Activated B cell treated with CpG ODN at 0.5 μM for 24 hours (primary cell): Measurements from ENCODE around the gene PLCB4. TPM values are rescaled to one million over a fixed set of nuclear protein-coding genes. Genes with fewer than 3 reads are reported as not detected.
"Not testable (repeated sequence)": the region's sequence is repeated elsewhere in the genome, so short reads cannot be mapped to it uniquely, and the experiment has no call there.

Source experiments
- ATAC-seq: fragments of 200-7000 bp; cut with Tn5 transposase; one replicate; pipeline ENCODE4 v1.10.0; 2021; ENCODE audit warnings: low read depth, mild to moderate bottlenecking, moderate library complexity
- CTCF ChIA-PET: fragments of 350-600 bp; sonication (Branson Sonifier 250); formaldehyde crosslinking; loops from one replicate; lab custom pipeline; 2021; ENCODE audit warnings: antibody characterized with exemption; lab: Charles Lee
- POLR2A ChIA-PET: fragments of 350-600 bp; sonication (Branson Sonifier 250); formaldehyde crosslinking; loops from one replicate; lab custom pipeline; 2021; ENCODE audit warnings: antibody characterized with exemption; lab: Charles Lee
- DNase-seq: peaks from one replicate; pipeline ENCODE4 v3.0.0; 2022
- H3K27ac Mint-ChIP-seq: one replicate; pipeline ENCODE4 v1.8.0; 2020; ENCODE audit warnings: mixed read lengths
- H3K27me3 Mint-ChIP-seq: one replicate; pipeline ENCODE4 v1.8.0; 2021; ENCODE audit warnings: mixed read lengths
- H3K36me3 Mint-ChIP-seq: one replicate; pipeline ENCODE4 v1.8.0; 2021; ENCODE audit warnings: low read depth, mixed read lengths
- H3K4me1 Mint-ChIP-seq: one replicate; pipeline ENCODE4 v1.8.0; 2021; ENCODE audit warnings: mixed read lengths
- H3K4me3 Mint-ChIP-seq: one replicate; pipeline ENCODE4 v1.8.0; 2020; ENCODE audit warnings: mild to moderate bottlenecking, mixed read lengths
- H3K9me3 Mint-ChIP-seq: one replicate; pipeline ENCODE4 v1.8.0; 2020; ENCODE audit warnings: mixed read lengths
- intact Hi-C: fragments of 100-400 bp; cut with micrococcal nuclease; formaldehyde crosslinking; loops from one replicate; pipeline ENCODE4 v1.15.1; 2024
- total RNA-seq: library from RNA; stranded (reverse); gene quantifications from 2 replicates; pipeline ENCODE4 v1.2.3, GENCODE V29; 2022
- TF ChIP-seq, protein P1 (sequence below): fragments of 200-600 bp; IDR thresholded peaks from one replicate; pipeline ENCODE4 v1.8.0; 2022; ENCODE audit warnings: antibody characterized with exemption, mild to moderate bottlenecking

Gene PLCB4
- total RNA-seq, 1 donor from 2014 or later = not detected

DNA sequence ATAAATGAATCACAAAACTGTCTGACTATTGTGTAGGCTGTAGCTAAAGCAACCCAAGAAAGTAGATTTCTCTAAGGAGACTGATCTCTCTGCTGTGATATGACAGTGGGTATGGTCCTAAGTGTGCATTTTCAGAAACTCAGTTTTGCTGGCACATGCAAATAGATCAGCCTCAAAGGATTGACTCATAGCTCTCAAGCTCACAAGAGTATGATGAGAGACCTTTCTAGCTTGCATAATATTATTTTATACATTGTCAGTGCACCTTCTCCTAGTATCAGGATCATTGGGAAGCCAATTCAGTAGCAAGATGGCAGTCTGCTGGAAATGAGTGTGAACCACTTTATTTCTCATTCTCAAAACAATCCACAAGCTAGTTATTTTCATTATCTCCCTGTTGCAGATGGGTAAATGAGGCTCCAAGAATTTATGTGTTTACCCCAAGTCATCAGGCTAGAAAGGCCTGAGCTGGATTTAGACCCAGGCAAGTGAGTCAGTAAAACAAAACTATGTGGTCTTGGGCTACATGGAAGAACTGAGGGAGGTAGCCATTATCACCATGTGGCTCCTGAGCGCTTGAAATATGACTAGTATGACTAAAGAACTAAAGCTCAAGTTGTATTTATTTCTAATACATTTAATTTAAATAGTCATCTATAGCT lies 27.9 kb upstream of the PLCB4 start:
- Mint-ChIP-seq H3K4me3 (no peak overlapping the region), H3K9me3 (no peaks in the 10 kb centered on the region), H3K4me1 (no peaks in the 10 kb centered on the region), H3K27ac (no peak overlapping the region), H3K36me3 (no peaks in the 10 kb centered on the region), H3K27me3 (no peaks in the 10 kb centered on the region)
- ChIA-PET CTCF (no interaction called here), POLR2A (no interaction called here)
- ATAC-seq (no peak), DNase-seq (no peak)
- TF ChIP-seq, protein P1, sequence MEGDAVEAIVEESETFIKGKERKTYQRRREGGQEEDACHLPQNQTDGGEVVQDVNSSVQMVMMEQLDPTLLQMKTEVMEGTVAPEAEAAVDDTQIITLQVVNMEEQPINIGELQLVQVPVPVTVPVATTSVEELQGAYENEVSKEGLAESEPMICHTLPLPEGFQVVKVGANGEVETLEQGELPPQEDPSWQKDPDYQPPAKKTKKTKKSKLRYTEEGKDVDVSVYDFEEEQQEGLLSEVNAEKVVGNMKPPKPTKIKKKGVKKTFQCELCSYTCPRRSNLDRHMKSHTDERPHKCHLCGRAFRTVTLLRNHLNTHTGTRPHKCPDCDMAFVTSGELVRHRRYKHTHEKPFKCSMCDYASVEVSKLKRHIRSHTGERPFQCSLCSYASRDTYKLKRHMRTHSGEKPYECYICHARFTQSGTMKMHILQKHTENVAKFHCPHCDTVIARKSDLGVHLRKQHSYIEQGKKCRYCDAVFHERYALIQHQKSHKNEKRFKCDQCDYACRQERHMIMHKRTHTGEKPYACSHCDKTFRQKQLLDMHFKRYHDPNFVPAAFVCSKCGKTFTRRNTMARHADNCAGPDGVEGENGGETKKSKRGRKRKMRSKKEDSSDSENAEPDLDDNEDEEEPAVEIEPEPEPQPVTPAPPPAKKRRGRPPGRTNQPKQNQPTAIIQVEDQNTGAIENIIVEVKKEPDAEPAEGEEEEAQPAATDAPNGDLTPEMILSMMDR = no peak
- intact Hi-C loops = no loop called here

DNA sequence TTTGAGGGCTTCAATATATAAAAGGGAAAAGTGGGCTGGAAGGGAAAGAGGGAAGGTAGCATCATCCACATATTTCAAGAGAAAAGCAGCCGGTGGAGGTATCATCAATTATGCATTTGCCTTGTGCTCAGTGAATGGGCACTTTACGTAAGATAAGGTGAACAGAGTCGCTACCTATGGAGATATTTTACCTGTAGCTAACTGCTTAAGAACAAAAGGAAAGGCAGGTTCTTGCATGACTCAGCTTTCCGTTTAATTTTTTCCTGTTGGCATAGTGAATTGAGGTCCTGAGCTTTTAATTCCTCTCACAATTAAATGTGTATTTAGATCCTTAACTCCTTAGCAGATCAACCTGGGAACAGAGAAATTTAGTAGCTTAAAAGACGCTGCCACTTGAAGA lies 25.5 kb upstream of the PLCB4 start:
- H3K27me3 Mint-ChIP-seq = no peaks in the 10 kb centered on the region
- H3K4me1 Mint-ChIP-seq = no peaks in the 10 kb centered on the region
- DNase-seq (no peak), ATAC-seq (no peak)
- ChIA-PET POLR2A (no interaction called here), CTCF (no interaction called here)
- H3K27ac Mint-ChIP-seq = no peak overlapping the region
- TF ChIP-seq, protein P1 = no peak
- no peaks in the 10 kb centered on the region for H3K36me3 Mint-ChIP-seq
- intact Hi-C loops = no loop called here
- H3K4me3 Mint-ChIP-seq = no peak overlapping the region
- no peaks in the 10 kb centered on the region for H3K9me3 Mint-ChIP-seq

DNA sequence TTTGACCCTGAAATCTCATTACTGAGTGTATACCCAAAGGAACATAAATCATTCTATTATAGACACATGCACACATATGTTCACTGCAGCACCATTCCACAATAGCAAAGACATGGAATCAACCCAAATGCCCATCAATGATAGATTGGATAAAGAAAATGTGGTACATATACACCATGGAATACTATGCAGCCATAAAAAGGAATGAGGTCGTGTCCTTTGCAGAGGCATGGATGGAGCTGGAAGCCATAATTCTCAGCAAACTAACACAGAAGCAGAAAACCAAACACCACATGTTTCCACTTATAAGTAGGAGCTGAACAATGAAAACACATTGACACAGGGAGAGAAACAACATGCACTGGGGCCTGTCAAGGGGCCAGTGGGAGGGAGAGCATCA lies 21.0 kb upstream of the PLCB4 start:
- H3K4me3 Mint-ChIP-seq, H3K27ac Mint-ChIP-seq, POLR2A ChIA-PET, ATAC-seq, DNase-seq, H3K36me3 Mint-ChIP-seq, H3K4me1 Mint-ChIP-seq, CTCF ChIA-PET, H3K27me3 Mint-ChIP-seq, intact Hi-C loops, H3K9me3 Mint-ChIP-seq: not testable (repeated sequence)

DNA sequence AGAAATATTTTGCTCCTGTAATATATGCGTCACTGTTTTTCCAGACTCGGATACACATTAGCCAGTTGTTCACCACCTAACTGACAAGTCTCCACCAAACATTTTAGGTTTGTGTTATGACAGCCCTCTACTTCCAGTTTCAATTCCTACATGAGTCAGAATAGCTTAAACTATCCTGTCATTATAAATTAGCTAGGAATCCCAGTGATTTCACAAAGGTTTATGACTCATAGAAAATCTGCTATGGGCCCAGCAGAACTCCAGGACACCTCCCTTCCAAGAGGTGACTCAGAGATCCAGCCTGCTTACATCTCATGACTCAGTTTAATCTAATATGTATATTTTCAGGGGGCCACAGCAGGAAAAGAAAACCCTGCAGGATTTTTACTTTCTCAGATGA lies 17.4 kb upstream of the PLCB4 start:
- H3K4me3 Mint-ChIP-seq = no peak overlapping the region
- no peaks in the 10 kb centered on the region for H3K27me3 Mint-ChIP-seq
- DNase-seq = no peak
- TF ChIP-seq, protein P1 = no peak
- ChIA-PET POLR2A (no interaction called here), CTCF (no interaction called here)
- H3K36me3 Mint-ChIP-seq = no peaks in the 10 kb centered on the region
- no peaks in the 10 kb centered on the region for H3K4me1 Mint-ChIP-seq
- H3K9me3 Mint-ChIP-seq = peaks cover 6% of the 10 kb centered on the region
- no peak for ATAC-seq
- intact Hi-C loops = no loop called here
- H3K27ac Mint-ChIP-seq = no peak overlapping the region

DNA sequence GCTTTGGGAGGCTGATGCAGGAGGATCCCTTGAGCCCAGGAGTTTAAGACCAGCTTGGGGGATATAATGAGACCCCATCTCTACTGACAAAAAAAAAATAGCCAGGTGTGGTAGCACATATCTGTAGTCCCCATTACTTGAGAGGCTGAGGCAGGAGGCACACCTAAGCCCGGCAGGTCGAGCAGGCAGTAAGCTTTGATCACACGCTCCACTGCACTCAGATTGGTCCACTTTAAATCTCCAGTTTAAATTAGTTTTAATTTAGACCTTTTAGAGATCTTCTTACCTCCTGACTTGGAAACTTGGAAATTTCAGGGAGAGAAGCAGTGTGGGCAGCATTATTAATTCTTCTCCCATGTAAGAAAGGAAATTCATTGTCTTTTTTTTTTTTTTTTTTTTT lies 16.8 kb upstream of the PLCB4 start:
- ATAC-seq (no peak), DNase-seq (no peak)
- no peak overlapping the region for H3K27ac Mint-ChIP-seq
- H3K4me1 Mint-ChIP-seq = no peaks in the 10 kb centered on the region
- POLR2A ChIA-PET = no interaction called here
- H3K9me3 Mint-ChIP-seq = peaks cover 6% of the 10 kb centered on the region
- CTCF ChIA-PET = no interaction called here
- H3K36me3 Mint-ChIP-seq = no peaks in the 10 kb centered on the region
- TF ChIP-seq, protein P1 = no peak
- no peaks in the 10 kb centered on the region for H3K27me3 Mint-ChIP-seq
- no peak overlapping the region for H3K4me3 Mint-ChIP-seq
- intact Hi-C loops = no loop called here

DNA sequence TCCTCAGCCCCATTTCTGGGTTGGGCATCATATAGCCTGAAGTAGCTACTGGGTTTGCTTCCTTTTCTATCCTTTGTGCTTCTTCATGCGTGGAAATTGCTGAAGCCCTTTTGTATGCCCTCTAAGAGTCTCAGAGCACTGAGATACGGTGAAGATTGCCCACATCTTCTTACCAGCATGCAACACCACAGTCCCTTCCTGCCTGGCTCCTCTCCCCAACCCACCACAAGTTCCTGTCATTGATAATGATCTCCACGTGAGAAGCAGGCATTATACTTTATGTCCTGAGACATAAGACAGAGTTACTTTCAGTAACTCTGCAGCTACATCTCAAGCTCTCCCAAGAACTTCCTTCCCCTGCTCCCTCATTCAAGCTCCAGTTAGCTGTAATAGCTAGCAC lies 15.8 kb upstream of the PLCB4 start:
- TF ChIP-seq, protein P1 = no peak
- DNase-seq (no peak), ATAC-seq (no peak)
- Mint-ChIP-seq H3K27me3 (no peaks in the 10 kb centered on the region), H3K27ac (no peak overlapping the region), H3K4me3 (no peak overlapping the region), H3K4me1 (no peaks in the 10 kb centered on the region), H3K36me3 (no peaks in the 10 kb centered on the region), H3K9me3 (peaks cover 6% of the 10 kb centered on the region)
- POLR2A ChIA-PET = no interaction called here
- CTCF ChIA-PET = no interaction called here
- intact Hi-C loops = no loop called here
